Measurements from ENCODE around the gene RUNX1.
"Not testable (repeated sequence)": the region's sequence is repeated elsewhere in the genome, so short reads cannot be mapped to it uniquely, and the experiment has no call there.

Gene RUNX1

DNA sequence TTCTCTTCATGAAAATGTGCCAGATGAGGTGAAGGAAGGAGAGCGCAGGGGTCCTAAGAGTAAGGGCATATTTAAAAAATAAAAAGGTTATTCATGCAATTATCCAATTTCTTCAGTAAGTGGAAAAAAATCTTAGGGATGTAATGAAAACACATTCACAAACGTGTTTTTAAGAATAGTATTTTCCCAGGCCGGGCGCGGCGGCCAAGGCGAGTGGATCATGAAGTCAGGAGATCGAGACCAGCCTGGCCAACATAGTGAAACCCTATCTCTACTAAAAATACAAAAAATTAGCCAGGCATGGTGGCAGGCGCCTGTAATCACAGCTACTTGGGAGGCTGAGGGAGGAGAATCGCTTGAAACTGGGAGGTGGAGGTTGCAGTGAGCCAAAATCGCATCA is 82.2 kb downstream of the RUNX1 start:
- not testable (repeated sequence) for DNase-seq (ENCODE audit: low spot score in 2 of 2); H3K27ac Mint-ChIP-seq; ATAC-seq (ENCODE audit: low read depth); H3K27me3 Mint-ChIP-seq; H3K9me3 Mint-ChIP-seq; H3K4me3 Mint-ChIP-seq
- peaks cover 34% of the 10 kb centered on the region for H3K4me1 Mint-ChIP-seq
- H3K36me3 Mint-ChIP-seq: peaks cover 25% of the 10 kb centered on the region

DNA sequence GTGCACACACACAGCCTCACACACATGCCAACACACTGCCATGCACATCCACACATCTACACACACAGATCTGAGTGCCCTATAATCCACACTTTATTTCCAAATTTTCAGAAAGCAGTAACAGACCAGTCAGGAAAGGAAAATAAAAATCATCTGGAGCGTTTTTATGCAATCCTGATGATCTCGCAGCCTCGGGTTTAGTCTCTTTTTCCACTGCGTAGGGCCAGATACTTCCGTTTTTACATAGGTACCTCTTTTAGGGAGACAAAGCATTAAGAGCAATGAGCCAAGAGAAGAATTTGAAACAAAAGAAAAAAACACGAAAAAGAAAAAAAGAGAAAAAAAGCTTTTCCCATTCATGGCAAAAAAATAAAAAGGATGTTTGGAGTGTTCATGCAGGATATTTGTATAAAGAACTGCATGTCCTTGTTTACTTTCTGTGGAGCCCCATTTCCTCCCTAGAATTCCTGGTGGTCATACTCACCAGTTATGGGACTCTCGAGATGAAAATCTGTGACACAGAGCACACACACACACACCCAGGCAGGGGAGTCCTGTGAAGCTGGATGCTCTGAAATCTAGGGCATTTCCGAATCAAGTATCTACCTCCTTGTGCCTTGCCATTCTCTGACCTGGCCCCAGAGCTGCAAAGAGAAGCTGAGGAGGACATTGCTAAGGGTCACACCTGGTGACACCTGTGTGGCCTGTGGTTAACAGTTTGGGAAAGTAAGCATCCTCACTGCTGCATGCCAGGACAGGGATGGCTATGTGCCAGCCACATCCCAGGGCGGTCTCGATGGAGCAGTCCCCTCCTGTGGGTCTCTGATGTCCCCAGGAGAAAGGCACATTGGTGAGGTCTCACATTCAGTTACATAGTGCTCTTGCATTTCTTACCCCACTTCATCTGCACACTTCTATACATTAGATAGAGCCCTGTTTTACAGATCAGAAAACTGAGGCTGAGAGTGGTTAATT is 83.6 kb downstream of the RUNX1 start:
- no peak for DNase-seq (ENCODE audit: low spot score in 2 of 2)
- H3K27me3 Mint-ChIP-seq: no peaks in the 10 kb centered on the region

DNA sequence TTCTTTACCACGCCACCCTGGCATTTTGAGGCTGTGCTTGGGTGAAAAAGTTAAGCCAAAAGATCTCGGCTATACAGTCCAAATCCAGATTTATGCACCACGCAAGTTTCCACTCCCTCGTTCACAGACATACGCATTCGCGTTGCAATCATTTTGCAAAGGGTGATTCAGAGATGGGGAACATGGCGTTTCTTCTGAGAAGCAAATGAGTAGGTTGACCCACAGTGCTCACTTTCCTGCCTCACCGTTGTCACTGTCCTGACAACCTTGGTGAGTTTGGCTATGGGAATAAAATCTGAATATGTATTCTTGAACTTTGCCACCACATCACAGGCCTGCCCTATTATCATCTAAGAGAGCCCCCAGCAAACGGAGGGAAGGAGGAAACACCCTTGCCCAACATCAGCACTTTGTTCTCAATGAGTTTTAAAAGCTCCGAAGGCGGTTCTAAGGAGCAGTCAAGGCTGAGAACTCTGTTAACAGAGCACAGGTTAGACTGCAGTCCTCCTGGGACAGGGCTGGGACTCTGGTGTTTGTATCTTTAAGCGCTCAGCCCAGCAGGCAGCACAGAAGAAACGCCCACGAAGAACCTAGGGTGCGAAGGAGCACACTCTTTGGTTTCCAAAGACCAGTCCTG is 86.4 kb downstream of the RUNX1 start:
- Mint-ChIP-seq H3K4me3 (no peak overlapping the region), H3K4me1 (peaks cover 25% of the 10 kb centered on the region), H3K27me3 (no peaks in the 10 kb centered on the region), H3K9me3 (no peaks in the 10 kb centered on the region), H3K36me3 (peaks cover 30% of the 10 kb centered on the region), H3K27ac (no peak overlapping the region)
- ATAC-seq (ENCODE audit: low read depth) (no peak), DNase-seq (ENCODE audit: low spot score in 2 of 2) (no peak)

More for the DNA sequence above, 83.6 kb downstream of the RUNX1 start:
- H3K27ac Mint-ChIP-seq: no peak overlapping the region
- H3K9me3 Mint-ChIP-seq: no peaks in the 10 kb centered on the region
- H3K36me3 Mint-ChIP-seq: peaks cover 28% of the 10 kb centered on the region
- peaks cover 33% of the 10 kb centered on the region for H3K4me1 Mint-ChIP-seq
- no peak for ATAC-seq (ENCODE audit: low read depth)
- peak overlapping the region; percentile 0 for H3K4me3 Mint-ChIP-seq

DNA sequence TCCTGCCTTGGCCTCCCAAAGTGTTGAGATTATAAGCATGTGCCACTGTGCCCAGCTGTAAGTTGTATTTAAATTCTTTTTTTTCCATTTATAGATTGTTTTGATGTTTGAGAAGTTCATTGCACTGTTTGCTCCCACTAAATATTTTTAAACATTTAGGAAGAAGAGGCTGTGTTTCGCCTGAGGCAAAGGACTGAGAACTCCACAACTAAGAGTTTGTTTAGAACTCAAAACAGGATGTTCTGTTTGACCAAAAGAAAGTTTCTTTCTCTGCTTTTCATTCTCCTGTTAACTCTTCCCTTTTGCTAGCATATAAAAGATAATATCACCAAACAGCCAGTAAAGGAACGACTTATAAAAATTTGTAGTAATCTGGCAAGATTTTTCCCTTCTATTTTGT is 87.0 kb downstream of the RUNX1 start:
- ATAC-seq (ENCODE audit: low read depth) (no peak), DNase-seq (ENCODE audit: low spot score in 2 of 2) (no peak)
- Mint-ChIP-seq H3K27me3 (no peaks in the 10 kb centered on the region), H3K36me3 (peaks cover 27% of the 10 kb centered on the region), H3K9me3 (no peaks in the 10 kb centered on the region), H3K4me3 (no peak overlapping the region), H3K27ac (no peak overlapping the region), H3K4me1 (peaks cover 22% of the 10 kb centered on the region)

DNA sequence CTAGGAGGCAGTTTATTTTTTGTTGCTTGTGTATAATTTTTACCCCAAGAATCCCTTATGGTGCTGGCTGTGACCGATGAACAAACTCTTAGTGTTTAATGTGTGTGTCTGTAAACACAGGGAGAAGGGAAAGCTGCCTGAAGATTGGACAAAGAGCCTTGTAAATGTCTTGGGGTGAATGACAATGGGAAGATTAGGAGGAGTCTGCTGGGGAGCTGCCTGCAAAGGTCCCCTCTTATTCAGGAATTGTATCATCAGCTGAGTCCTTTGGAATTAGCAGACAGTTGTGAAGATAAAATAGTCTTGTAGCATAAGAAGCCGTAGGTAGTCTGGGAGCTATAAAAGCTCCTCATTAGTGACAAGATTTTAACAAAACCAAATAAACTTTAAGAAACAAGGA is 88.4 kb downstream of the RUNX1 start:
- no peaks in the 10 kb centered on the region for H3K27me3 Mint-ChIP-seq
- DNase-seq (ENCODE audit: low spot score in 2 of 2) (no peak), ATAC-seq (ENCODE audit: low read depth) (no peak)
- peaks cover 2% of the 10 kb centered on the region for H3K9me3 Mint-ChIP-seq
- peaks cover 29% of the 10 kb centered on the region for H3K36me3 Mint-ChIP-seq
- H3K4me3 Mint-ChIP-seq: no peak overlapping the region
- no peak overlapping the region for H3K27ac Mint-ChIP-seq
- H3K4me1 Mint-ChIP-seq: peaks cover 27% of the 10 kb centered on the region

DNA sequence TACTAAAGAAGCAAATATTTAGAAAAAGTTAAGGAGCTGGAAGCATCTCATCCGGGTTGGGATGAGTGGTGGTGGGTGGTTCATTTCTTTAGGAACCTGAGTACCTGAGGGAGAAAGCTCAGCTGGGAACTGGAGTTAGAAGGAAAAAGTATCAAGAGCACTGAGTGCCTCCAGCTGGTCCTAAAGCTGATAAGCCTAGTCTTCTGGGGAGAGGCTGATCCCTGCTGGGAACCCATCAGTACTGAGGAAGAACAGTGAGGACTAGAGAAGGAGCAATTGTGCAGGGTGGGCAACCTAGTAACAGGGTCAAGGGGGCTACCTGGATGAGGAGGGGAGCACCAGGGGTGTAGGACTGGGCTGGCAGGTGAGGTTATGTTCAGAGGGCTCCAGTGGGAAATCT is 89.5 kb downstream of the RUNX1 start:
- Mint-ChIP-seq H3K36me3 (peaks cover 28% of the 10 kb centered on the region), H3K9me3 (peaks cover 2% of the 10 kb centered on the region), H3K4me3 (no peak overlapping the region), H3K4me1 (peaks cover 23% of the 10 kb centered on the region), H3K27ac (no peak overlapping the region), H3K27me3 (no peaks in the 10 kb centered on the region)
- DNase-seq (ENCODE audit: low spot score in 2 of 2): no peak
- ATAC-seq (ENCODE audit: low read depth): no peak

DNA sequence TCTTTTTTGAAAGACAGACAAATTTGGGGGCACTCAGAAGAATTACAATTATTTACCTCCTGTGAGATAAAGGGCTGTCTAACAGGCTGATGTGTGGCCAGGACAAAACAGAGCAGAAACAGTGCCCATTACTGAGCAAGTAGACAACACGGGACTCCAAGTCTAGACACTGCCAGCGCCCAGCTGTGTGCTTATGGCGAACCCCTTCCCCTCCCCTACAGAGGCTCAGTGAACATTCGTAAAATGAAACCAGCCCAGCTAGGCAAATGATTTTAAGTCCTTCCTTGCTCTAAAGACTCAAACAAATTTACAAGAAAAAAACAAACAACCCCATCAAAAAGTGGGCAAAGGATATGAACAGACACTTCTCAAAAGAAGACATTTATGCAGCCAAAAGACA is 91.1 kb downstream of the RUNX1 start:
- no peak overlapping the region for H3K4me3 Mint-ChIP-seq
- H3K36me3 Mint-ChIP-seq: peaks cover 26% of the 10 kb centered on the region
- H3K4me1 Mint-ChIP-seq: peaks cover 20% of the 10 kb centered on the region
- no peak overlapping the region for H3K27ac Mint-ChIP-seq
- ATAC-seq (ENCODE audit: low read depth): no peak
- H3K27me3 Mint-ChIP-seq: no peaks in the 10 kb centered on the region
- peaks cover 2% of the 10 kb centered on the region for H3K9me3 Mint-ChIP-seq
- no peak for DNase-seq (ENCODE audit: low spot score in 2 of 2)

DNA sequence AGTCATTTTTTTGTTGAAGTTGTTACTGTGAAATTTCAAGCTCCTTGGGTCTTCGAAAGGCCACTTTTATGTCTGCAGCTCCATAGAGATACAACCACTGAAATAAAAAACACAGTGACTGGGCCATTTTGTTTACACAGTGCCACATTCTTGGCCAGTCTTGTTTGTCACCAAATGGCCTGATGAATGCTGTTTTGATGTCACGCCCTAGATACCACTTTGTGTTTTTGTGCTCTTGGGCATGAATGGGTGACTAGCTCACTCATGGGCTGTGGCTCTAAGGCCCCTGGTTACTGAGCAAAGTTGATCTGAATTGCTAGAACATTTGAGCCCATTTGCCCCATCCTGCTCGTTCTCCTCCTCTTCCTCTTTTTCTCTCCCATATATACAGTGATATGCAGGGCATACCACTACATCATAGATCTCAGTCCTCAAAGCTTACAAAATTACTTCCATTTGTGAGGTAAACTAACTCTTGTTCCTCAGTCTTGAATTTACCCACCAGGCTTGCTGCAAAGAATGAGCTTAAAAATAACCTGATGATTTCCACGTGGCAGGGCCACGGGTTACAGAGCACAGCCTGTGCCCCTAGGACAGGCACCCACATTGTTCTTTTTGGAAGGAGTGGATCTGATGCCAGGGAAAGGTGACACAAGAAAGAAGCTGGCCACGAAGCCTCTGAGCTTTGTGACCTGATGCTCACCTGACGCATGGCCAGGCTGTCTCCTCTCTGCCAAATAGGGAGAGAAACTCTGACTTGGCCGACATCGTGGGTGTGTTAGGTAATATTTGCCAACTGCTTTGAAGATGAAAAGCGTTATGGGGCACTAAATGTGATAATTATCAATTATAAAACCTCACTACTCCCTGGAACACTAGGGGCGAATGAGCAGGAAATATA is 92.4 kb downstream of the RUNX1 start:
- H3K4me3 Mint-ChIP-seq: no peak overlapping the region
- no peak for DNase-seq (ENCODE audit: low spot score in 2 of 2)

DNA sequence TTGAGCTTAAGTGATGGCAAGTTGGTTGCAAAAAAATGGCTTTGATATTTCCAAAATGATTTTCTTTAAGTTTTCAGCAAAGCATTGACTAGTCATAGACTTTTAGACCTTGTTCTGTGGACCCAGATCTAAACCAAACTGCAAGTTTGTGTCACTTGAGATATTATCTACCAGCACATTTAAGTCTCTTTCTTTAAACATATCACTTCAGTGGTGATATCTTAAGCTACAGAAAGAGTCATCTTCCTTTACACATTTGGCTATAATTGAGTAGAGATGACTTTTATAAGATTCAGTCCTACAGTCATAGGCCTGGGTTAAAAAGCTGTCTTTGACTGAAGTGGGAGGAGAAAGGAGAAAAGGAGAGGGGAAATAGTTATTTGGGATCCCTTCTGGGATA is 95.2 kb downstream of the RUNX1 start:
- DNase-seq (ENCODE audit: low spot score in 2 of 2) (no peak), ATAC-seq (ENCODE audit: low read depth) (no peak)
- Mint-ChIP-seq H3K27me3 (no peaks in the 10 kb centered on the region), H3K36me3 (peaks cover 23% of the 10 kb centered on the region), H3K27ac (peak overlapping the region; percentile 22), H3K4me1 (peaks cover 11% of the 10 kb centered on the region), H3K9me3 (peaks cover 2% of the 10 kb centered on the region), H3K4me3 (no peak overlapping the region)

More for the DNA sequence above, 92.4 kb downstream of the RUNX1 start:
- Mint-ChIP-seq H3K27me3 (no peaks in the 10 kb centered on the region), H3K4me1 (peaks cover 20% of the 10 kb centered on the region), H3K9me3 (peaks cover 2% of the 10 kb centered on the region), H3K36me3 (peaks cover 32% of the 10 kb centered on the region), H3K27ac (no peak overlapping the region)
- ATAC-seq (ENCODE audit: low read depth): no peak

DNA sequence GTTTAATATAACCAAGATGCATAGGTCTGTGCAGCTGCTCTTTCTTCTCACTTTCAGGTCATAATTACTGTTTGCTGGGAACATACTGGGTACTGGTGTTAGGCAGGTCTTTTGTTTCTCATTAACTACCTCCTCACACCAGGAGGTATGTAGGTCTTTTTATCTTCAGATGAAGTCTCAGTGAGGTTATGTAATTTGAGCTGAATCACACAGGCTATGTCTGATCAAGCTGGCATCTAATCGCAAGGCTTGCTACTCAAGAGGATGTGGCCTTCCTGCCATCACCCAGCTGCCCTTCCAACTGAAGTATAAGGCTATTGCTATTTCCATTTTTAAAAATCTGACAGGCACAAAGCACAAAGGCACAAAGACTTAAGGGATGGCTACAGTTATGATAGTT is 96.4 kb downstream of the RUNX1 start:
- Mint-ChIP-seq H3K27ac (no peak overlapping the region), H3K36me3 (peaks cover 23% of the 10 kb centered on the region), H3K4me1 (peaks cover 11% of the 10 kb centered on the region), H3K9me3 (peaks cover 2% of the 10 kb centered on the region), H3K4me3 (no peak overlapping the region), H3K27me3 (no peaks in the 10 kb centered on the region)
- ATAC-seq (ENCODE audit: low read depth): no peak
- DNase-seq (ENCODE audit: low spot score in 2 of 2): no peak

DNA sequence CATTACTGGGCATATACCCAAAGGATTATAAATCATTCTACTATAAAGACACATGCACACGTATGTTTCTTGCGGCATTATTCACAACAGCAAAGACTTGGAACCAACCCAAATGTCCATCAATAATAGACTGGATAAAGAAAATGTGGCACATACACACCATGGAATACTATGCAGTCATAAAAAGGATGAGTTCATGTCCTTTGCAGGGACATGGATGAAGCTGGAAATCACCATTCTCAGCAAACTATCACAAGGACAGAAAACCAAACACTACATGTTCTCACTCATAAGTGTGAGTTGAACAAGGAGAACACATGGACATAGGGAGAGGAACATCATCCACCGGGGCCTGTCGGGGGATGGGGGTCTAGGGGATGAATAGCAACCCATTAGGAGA is 97.2 kb downstream of the RUNX1 start:
- H3K9me3 Mint-ChIP-seq; H3K4me3 Mint-ChIP-seq; DNase-seq (ENCODE audit: low spot score in 2 of 2); ATAC-seq (ENCODE audit: low read depth); H3K27ac Mint-ChIP-seq; H3K27me3 Mint-ChIP-seq: not testable (repeated sequence)
- H3K4me1 Mint-ChIP-seq: peaks cover 17% of the 10 kb centered on the region
- peaks cover 23% of the 10 kb centered on the region for H3K36me3 Mint-ChIP-seq

DNA sequence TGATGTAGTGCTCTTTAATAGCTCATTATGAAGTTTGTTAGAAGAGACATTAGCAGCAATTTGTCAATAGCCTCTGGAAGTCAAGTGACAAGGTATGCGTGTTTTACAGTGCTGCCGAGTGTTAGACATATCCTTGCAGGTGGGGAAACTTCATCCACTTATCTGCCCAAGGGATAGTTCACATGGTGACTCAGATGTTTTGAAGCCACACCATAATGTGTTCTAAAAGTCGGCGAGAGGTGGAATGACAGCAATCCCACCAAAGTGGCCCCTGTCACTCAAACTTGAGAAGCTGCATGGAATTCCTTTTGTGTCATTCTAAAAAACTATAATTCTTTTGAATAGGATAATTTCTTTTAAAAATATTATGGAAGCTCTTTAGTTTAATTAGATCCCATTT is 98.1 kb downstream of the RUNX1 start:
- no peak for ATAC-seq (ENCODE audit: low read depth)
- Mint-ChIP-seq H3K27ac (no peak overlapping the region), H3K9me3 (no peaks in the 10 kb centered on the region), H3K27me3 (no peaks in the 10 kb centered on the region), H3K36me3 (peaks cover 20% of the 10 kb centered on the region), H3K4me1 (peaks cover 20% of the 10 kb centered on the region), H3K4me3 (no peak overlapping the region)
- DNase-seq (ENCODE audit: low spot score in 2 of 2): no peak

DNA sequence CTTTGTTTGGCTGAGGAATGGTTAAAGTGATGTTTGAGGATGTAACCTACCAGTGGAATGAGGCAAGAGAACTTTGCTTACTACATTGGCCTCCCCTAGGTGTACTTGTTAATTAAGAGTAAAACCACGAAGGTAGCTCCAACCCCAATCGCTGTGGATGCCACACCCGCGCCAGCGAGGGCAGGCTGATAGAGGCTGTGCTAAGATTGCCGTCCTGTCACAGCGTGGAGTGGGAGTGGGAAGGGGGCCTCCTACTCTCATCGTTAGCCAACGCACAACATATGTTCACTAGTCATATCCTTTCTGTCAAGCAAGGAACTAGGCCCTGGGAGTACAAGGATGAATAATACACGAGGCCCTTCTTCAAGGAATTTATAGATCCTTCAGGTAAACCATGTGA is 99.6 kb downstream of the RUNX1 start:
- DNase-seq (ENCODE audit: low spot score in 2 of 2) (no peak), ATAC-seq (ENCODE audit: low read depth) (no peak)
- H3K4me3 Mint-ChIP-seq: no peak overlapping the region
- H3K4me1 Mint-ChIP-seq: peaks cover 25% of the 10 kb centered on the region
- H3K36me3 Mint-ChIP-seq: peaks cover 20% of the 10 kb centered on the region
- no peak overlapping the region for H3K27ac Mint-ChIP-seq
- H3K9me3 Mint-ChIP-seq: no peaks in the 10 kb centered on the region
- no peaks in the 10 kb centered on the region for H3K27me3 Mint-ChIP-seq

DNA sequence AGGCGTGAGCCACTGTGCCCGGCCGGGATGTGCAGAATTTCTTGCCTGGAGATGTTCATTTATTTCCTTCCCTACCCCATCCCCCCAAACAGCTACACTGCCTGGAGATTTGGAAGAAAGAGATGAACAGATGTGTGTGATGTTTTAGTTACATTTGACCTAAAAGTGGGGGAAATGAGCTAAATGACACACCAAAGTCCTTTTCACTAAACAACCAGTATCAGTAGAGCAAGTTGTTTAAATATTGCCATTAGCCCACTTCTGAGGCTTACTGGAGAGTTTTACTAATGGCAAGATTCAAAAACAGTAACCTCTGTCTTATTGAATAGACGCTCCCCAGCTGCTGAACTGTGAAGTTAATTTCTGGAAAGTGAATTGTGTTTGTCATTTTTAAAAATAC is 100.1 kb downstream of the RUNX1 start:
- H3K9me3 Mint-ChIP-seq: no peaks in the 10 kb centered on the region
- ATAC-seq (ENCODE audit: low read depth) (no peak), DNase-seq (ENCODE audit: low spot score in 2 of 2) (no peak)
- H3K27me3 Mint-ChIP-seq: no peaks in the 10 kb centered on the region
- peaks cover 22% of the 10 kb centered on the region for H3K4me1 Mint-ChIP-seq
- H3K36me3 Mint-ChIP-seq: peaks cover 18% of the 10 kb centered on the region
- no peak overlapping the region for H3K27ac Mint-ChIP-seq
- H3K4me3 Mint-ChIP-seq: no peak overlapping the region
